HG02571 (cell line): ENCODE measurements around the gene TIGD1.
"Not testable (repeated sequence)": the region's sequence is repeated elsewhere in the genome, so short reads cannot be mapped to it uniquely, and the experiment has no call there.

Source experiments
- ATAC-seq: cut with Tn5 transposase; IDR thresholded peaks from one replicate; pipeline ENCODE4 v1.9.1; 2021; ENCODE audit warnings: mild to moderate bottlenecking, moderate library complexity; ENCODE audit not compliant: unreplicated experiment

The TIGD1 gene

GRCh38 chr2:232540441-232541041 lies 9.8 kb downstream of the TIGD1 start:
- no peak for ATAC-seq

GRCh38 chr2:232539298-232540231 lies 10.8 kb downstream of the TIGD1 start, which contains the start of gene CHRNG:
Gene CHRNG (plus strand): TSS chr2:232539692. CDS start chr2:232539748, 56 bp downstream.
- ATAC-seq, result no peak

- ATAC-seq, result no peak
These were observed 11.7 kb downstream of the TIGD1 start for GRCh38 chr2:232538671-232539070.

GRCh38 chr2:232537499-232537898 lies 12.9 kb downstream of the TIGD1 start:
- no peak for ATAC-seq

- ATAC-seq, result no peak
These were observed 13.3 kb downstream of the TIGD1 start for GRCh38 chr2:232537079-232537478.

- ATAC-seq, result no peak
These were observed 14.4 kb downstream of the TIGD1 start for GRCh38 chr2:232535761-232536530.

- ATAC-seq, result no peak
These were observed 15.3 kb downstream of the TIGD1 start for GRCh38 chr2:232534940-232535651.

- no peak for ATAC-seq
These were observed 16.2 kb downstream of the TIGD1 start for GRCh38 chr2:232533944-232534710.

GRCh38 chr2:232532821-232533220 lies 17.5 kb downstream of the TIGD1 start:
- ATAC-seq, result not testable (repeated sequence)

GRCh38 chr2:232532419-232532818 lies 17.9 kb downstream of the TIGD1 start:
- ATAC-seq, result no peak

GRCh38 chr2:232530626-232531260 lies 19.6 kb downstream of the TIGD1 start:
- no peak for ATAC-seq

- ATAC-seq, result no peak
These were observed 20.4 kb downstream of the TIGD1 start for GRCh38 chr2:232529806-232530547.

- no peak for ATAC-seq
These were observed 21.5 kb downstream of the TIGD1 start for GRCh38 chr2:232528746-232529460.

- ATAC-seq, result no peak
These were observed 22.4 kb downstream of the TIGD1 start for GRCh38 chr2:232527905-232528470.

GRCh38 chr2:232526372-232526941 lies 23.9 kb downstream of the TIGD1 start:
- ATAC-seq, result no peak

- ATAC-seq, result no peak
These were observed 24.5 kb downstream of the TIGD1 start, which contains the start of gene CHRND for GRCh38 chr2:232525791-232526371. Gene CHRND (plus strand): TSS chr2:232526160. CDS start chr2:232526216, 56 bp downstream.

GRCh38 chr2:232525199-232525598 lies 25.2 kb downstream of the TIGD1 start:
- no peak for ATAC-seq
